Measurements from ENCODE around the gene SLC23A1.
A peak's percentile ranks its signal among the peaks of the same experiment; 100 is the strongest.

The SLC23A1 gene

GRCh38 chr5:139406963-139407362, 23.9 kb upstream of the SLC23A1 start:
- DNase-seq: no peak

DNA sequence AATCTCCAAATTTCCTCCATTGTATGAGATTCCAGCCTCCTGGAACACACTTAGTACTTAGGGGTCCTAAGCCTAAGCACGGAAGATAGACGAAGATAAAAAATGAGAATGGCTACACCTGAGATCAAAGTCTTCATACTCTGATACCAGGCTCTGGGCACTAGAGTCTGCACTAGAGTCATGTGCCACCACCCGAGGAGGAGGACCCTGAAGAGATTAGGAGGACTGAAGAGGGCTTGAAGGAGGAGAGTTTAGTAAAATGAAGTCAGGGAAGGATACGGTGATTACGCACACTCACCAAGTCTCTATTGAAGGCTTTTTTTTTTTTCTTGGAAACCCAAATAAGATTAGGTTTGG, 21.4 kb upstream of the SLC23A1 start:
- peak; percentile 23 for DNase-seq

- peak; percentile 99 for DNase-seq
These were observed 20.8 kb upstream of the SLC23A1 start, which contains the start of gene SPATA24 for GRCh38 chr5:139403787-139404483. Gene SPATA24, minus strand, starts transcription at chr5:139404089. Its CDS starts 29 bp downstream, at chr5:139404060.

DNA sequence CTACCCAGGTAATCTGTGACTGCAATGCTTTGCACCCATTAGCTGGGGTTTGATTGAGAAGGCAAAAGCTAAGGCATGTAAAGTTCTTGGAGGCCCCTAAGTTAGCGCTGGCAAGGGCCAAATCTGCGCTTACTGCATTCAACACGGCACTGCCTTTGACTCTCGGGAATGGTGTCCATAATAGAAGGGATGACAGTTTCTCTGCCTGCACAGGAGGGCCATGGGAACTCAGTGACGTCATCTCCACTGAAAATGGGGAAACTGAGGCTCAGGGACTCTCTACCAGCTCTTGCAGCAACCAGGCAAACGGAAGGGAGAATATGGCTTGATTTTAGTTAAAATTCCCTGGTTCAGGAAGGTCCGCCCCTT, 20.3 kb upstream of the SLC23A1 start:
- DNase-seq: no peak

- peak; percentile 37 for DNase-seq
These were observed 19.6 kb upstream of the SLC23A1 start for GRCh38 chr5:139402561-139403158.

- DNase-seq: no peak
These were observed 18.4 kb upstream of the SLC23A1 start for GRCh38 chr5:139401546-139401945.

DNA sequence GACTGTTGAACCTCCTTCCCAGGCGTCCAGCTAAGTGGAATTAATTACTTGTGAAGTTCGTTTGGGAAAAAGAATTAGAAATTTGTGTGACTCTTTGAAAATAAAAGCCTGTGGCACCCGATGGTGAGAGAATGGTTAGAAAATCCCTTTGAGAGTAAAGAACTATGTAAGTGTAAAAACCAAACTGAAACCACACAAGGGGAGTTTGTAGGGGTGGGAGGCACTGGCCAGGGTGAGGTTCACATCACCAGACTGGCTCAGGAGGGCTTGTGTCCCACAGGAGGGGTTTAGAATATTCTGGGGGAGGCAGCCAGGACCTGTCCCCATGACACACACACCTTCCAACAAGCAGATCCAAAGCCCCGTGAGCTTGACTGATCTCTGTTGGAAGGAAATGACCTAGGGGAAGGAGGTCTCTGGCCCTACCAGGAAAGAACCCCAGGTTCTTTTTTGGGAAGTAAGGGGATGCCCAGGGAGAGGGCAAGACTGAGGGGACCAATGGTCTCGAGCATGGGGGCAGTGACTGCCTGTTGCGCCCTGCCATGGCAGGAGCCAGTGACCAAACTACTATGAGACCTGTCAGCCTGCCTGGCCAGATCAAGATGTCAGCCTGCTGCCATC, 16.5 kb upstream of the SLC23A1 start:
- no peak for DNase-seq

GRCh38 chr5:139397921-139398320, 14.8 kb upstream of the SLC23A1 start:
- DNase-seq: no peak

- DNase-seq: no peak
These were observed 13.6 kb upstream of the SLC23A1 start for GRCh38 chr5:139396691-139397090.

DNA sequence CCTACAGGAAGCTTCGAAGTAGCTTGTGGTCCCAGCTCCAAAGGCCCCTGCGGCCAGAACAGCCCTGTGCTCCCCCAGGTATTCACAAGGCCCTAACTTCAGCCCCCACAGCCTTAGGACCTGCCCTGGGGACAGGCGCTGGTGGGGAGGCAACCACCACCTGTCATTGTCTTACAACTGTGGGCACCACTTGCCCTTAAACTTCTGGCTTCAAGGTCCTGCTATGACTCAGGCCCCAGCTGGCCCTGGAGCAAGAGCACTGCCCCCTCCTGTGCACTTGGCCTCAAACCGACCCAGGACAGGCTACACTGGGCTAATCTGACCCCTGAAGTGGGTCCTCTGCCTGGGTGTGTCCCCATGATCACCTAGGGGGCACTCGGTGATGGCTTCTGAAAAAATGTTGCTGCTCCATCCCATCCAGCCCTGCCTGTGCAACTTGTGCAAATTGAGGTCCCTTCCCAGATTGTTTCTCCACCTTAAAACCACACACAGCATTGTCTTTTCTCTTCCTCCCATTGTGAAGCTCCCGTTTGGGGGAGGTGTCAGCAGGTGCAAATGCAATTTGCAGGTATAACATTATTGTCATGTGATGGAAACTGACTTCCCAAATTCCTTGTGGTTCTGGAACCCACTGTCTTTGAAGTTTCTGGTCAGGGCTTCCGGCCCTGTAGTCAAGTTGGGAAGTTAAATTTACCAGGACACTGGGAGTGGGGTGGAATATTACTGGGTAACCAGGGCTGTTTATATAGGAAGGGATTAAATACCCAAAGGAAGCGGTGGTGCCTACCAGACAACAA, 12.9 kb upstream of the SLC23A1 start:
- DNase-seq: no peak

- no peak for DNase-seq
These were observed 11.8 kb upstream of the SLC23A1 start, which contains the start of gene PROB1 for GRCh38 chr5:139394654-139395566. Gene PROB1, minus strand, starts transcription at chr5:139395104. Its CDS starts 23 bp downstream, at chr5:139395081.

DNA sequence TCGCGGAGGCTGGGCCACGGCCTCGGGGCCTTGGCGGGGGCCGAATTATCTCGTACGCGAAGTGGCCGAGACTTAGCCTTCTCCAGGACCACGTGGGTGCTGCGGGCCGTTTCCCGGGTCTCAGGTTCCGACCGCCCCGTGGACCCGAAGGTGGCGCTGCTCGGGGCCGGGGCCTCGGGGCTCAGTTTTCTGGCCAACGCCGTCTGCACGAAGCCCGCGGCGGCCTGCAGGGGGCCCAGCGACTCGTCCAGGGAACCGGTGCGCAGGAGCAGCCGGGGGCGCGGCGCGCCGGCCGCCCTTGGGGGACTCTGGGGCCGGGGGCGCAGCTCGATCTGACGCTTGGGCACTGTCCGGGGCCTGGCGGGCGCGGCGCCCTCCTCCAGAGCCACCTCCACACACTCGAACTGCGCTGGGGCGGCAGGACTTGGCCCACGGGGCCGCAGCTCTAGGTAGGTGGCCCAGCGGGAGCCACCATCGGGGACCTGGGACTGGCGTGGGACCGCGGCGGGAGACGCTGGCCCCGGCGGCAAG, 11.1 kb upstream of the SLC23A1 start:
- DNase-seq: peak; percentile 65

GRCh38 chr5:139393497-139394122, 10.5 kb upstream of the SLC23A1 start:
- peak; percentile 19 for DNase-seq

DNA sequence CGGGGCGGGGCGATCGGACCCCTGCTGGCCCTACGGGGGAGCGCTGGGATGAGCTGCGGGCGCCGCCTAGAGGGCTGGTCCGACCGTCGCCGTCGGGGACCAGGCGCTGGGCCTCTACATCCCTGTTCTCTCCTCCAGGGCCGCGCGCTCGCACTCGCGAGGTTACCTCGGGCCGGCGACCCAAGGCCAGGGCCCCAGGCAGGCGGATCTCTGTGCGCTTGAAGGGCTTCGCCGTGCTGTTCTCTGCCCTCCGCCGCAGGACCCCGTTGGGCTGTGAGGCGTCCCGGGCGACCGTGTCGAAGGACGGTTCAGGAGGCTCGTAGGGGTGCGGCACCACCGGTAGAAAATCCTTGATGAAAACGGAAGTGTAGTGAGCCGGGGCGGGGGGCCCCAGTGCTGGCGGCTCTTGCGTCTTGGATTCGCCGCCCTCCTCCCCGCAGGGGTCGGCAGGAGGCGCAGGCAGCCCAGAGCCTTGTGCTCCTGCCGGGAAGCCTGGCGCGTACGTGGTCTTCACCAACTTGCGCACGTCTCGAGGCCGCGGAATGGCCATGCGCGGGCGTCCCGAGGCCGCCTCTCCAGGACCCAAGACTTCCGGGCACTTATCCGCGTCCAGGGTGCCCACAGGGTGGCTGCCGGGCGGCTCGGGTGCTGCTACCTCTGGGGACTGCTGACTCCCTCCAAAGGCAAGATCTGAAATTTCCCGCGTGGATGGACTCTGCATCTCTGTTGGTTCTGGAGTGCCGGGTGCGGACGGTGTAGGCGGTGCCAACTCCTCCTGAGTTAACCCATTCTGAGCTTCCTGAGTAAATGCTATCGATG, 9.8 kb upstream of the SLC23A1 start:
- DNase-seq: peak; percentile 77

- DNase-seq: no peak
These were observed 9.2 kb upstream of the SLC23A1 start for GRCh38 chr5:139392324-139392677.

- no peak for DNase-seq
These were observed 8.7 kb upstream of the SLC23A1 start for GRCh38 chr5:139391570-139392323.

DNA sequence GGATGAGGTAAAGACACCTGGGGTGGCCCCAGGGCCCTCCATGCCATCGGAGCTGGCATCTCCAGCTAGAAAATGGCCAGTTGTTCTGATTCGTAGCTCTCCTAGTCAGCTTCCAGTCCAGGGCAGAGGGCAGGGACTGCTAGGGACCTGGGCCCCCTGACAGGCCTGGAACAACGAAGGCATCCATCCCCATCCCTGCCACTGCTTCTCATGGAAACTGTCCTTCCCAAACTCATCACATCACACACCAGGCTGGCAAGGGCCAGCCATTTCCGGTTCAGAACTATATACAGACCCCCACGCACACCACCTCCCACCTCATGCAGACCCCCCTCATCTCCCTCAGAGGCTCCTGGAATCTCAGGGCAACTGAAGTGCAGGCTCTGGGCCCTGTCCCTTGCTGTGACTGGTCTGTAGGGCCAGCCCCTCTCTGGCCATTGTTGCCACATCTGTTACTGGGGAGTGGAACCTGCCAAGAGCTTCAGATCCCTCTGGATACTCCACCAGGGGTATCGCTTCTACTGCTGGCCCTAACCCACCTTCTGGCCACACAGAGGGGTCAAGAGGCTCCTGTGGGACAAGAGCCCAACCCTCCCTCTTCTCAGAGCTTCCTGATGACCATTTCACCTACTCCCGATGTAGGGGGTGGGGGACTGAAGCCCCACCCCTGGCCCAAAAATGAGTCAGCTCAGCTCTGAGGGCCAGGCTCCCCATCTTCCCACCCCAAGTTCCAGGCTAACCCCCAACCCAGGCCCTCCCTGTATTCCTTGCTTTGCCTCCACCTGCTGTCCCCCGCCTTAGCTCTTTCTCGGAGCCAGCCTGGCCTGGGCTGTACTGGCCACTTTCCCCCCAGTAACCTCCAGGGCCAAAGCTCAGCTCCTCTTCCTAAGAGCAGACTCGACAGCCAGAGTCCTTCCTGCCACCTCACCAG, 7.8 kb upstream of the SLC23A1 start:
- DNase-seq: no peak
